ENCODE data around the gene INO80B. TPM values are rescaled to one million over a fixed set of nuclear protein-coding genes. Genes with fewer than 3 reads are reported as not detected.

Gene INO80B
- total and polyA plus RNA-seq, 2 donors (not counting 1 experiment from before 2014, with no cell fraction given) = 30.4 to 78.6 TPM

DNA sequence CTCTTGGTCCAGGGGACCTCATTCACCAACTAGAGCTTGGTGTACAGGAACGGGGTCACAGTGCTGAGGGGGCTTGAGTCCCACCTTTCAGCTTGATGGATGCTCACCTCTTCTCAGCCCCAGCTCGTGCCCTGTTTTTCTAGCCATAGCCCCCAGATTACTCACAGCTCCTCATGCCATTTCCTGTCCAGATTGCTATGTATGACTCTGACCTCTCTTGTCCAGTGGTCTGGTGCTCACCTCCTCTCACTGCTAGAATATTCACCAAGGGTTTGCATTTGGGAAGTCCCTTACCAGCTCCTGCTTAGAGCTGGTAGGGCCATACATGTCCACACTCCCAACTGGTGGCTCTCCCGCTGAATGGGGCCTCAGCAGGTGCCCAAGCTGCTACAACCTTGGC is 38.7 kb downstream of the INO80B start:
- Histone ChIP-seq H3K27ac (ENCODE audit: low read length in 2 of 2) (no peak overlapping the region), H3K36me3 (replicated peaks in 1 of 2; ENCODE audit: control extremely low read depth in 1 of 2, control insufficient read depth in 1 of 2, extremely low read depth in 1 of 2, insufficient read depth in 2 of 2, low read length in 1 of 2) (peaks cover 0 to 53% of the 10 kb centered on the region in 2 experiments), H3K9me3 (ENCODE audit: control extremely low read depth in 1 of 3, control insufficient read depth in 2 of 3, insufficient read depth in 1 of 3, low read length in 2 of 3) (peaks cover 0 to 8% (median 0%) of the 10 kb centered on the region in 3 donors), H3K4me3 (ENCODE audit: control extremely low read depth in 1 of 5, extremely low read depth in 1 of 5, insufficient read depth in 1 of 5, low read depth in 2 of 5, low read length in 4 of 5) (no peak overlapping the region), H3K27me3 (replicated peaks in 1 of 4; ENCODE audit: control extremely low read depth in 1 of 4, control insufficient read depth in 3 of 4, insufficient read depth in 4 of 4, low read length in 3 of 4) (peaks cover 0 to 16% (median 7%) of the 10 kb centered on the region in 4 experiments), H3K79me2 (ENCODE audit: control insufficient read depth, insufficient read depth, low read length) (peaks cover 4% of the 10 kb centered on the region), H3K4me2 (replicated peaks; ENCODE audit: low read depth, low read length, poor library complexity, severe bottlenecking) (no peak overlapping the region), H3K4me1 (ENCODE audit: control insufficient read depth in 2 of 2, insufficient read depth in 2 of 2, low read length in 2 of 2) (peaks cover 11 to 12% of the 10 kb centered on the region in 2 donors), H2AFZ (ENCODE audit: insufficient read depth, low read depth, low read length, poor library complexity, severe bottlenecking) (no peak overlapping the region), H4K20me1 (ENCODE audit: control insufficient read depth, insufficient read depth, low read length, poor library complexity, severe bottlenecking) (peaks cover 10% of the 10 kb centered on the region), H3K9ac (ENCODE audit: low read length) (no peak overlapping the region)
- no peak for TF ChIP-seq EZH2 (IDR thresholded peaks at IDR 0.05; ENCODE audit: borderline replicate concordance, insufficient read depth, low read depth, low read length, poor library complexity, severe bottlenecking)
- TF ChIP-seq, protein P1, sequence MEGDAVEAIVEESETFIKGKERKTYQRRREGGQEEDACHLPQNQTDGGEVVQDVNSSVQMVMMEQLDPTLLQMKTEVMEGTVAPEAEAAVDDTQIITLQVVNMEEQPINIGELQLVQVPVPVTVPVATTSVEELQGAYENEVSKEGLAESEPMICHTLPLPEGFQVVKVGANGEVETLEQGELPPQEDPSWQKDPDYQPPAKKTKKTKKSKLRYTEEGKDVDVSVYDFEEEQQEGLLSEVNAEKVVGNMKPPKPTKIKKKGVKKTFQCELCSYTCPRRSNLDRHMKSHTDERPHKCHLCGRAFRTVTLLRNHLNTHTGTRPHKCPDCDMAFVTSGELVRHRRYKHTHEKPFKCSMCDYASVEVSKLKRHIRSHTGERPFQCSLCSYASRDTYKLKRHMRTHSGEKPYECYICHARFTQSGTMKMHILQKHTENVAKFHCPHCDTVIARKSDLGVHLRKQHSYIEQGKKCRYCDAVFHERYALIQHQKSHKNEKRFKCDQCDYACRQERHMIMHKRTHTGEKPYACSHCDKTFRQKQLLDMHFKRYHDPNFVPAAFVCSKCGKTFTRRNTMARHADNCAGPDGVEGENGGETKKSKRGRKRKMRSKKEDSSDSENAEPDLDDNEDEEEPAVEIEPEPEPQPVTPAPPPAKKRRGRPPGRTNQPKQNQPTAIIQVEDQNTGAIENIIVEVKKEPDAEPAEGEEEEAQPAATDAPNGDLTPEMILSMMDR (IDR thresholded peaks at IDR 0.05) = no peak
- no peak overlapping the region for H3K27ac Mint-ChIP-seq
- no peak for DNase-seq
- CTCF ChIA-PET = interaction anchor here (1.9 to 2.9 kb wide), 2 partner anchors 10 to 94 kb away, joined by 5 to 8 read pairs; no protein-coding TSS in a partner anchor
- WGBS (ENCODE audit: insufficient coverage) = 100% methylated on average over 3 of the region's 3 CpGs
- H3K4me3 Mint-ChIP-seq = no peak overlapping the region
- no peak for ATAC-seq (ENCODE audit: low read depth)
- intact Hi-C loops (cut with micrococcal nuclease) = no loop called here
- H3K9me3 Mint-ChIP-seq (ENCODE audit: insufficient read depth) = no peaks in the 10 kb centered on the region
- peaks cover 11% of the 10 kb centered on the region for H3K4me1 Mint-ChIP-seq
- POLR2A ChIA-PET = no interaction called here
- peaks cover 10% of the 10 kb centered on the region for H3K27me3 Mint-ChIP-seq

DNA sequence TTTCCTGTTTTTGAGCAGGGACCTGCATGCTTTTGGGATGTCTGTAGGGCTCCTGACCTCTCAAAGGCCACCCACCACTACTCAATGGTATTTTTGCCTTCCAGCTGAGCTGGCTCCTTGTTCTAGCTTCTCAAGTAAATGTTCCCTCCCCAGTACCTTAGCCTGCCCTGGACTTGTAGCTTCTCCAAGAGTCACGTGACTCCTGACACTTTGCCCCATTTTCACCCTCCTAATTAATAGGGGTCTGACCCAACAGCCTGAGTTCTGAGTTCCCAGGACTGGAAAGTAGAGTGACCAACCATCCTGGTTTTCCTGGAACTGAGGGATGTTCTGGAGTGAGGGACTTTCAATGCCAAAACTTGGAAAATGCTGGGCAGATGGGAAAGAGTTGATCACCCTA is 40.6 kb downstream of the INO80B start:
- intact Hi-C loops (cut with micrococcal nuclease) = loop anchor here (5.0 kb wide), 1 partner anchor 37 kb away; no protein-coding TSS in a partner anchor

More for the DNA sequence above, 40.6 kb downstream of the INO80B start:
- Mint-ChIP-seq H3K4me3 (no peak overlapping the region), H3K9me3 (ENCODE audit: insufficient read depth) (no peaks in the 10 kb centered on the region), H3K27ac (no peak overlapping the region), H3K4me1 (peaks cover 26% of the 10 kb centered on the region), H3K27me3 (peaks cover 22% of the 10 kb centered on the region)
- no peak overlapping the region for H3K4me2 ChIP-seq (replicated peaks; ENCODE audit: low read depth, low read length, poor library complexity, severe bottlenecking)
- peaks cover 0 to 38% of the 10 kb centered on the region in 2 experiments for H3K36me3 ChIP-seq (replicated peaks in 1 of 2; ENCODE audit: control extremely low read depth in 1 of 2, control insufficient read depth in 1 of 2, extremely low read depth in 1 of 2, insufficient read depth in 2 of 2, low read length in 1 of 2)
- peaks cover 0 to 18% (median 0%) of the 10 kb centered on the region in 3 donors for H3K9me3 ChIP-seq (ENCODE audit: control extremely low read depth in 1 of 3, control insufficient read depth in 2 of 3, insufficient read depth in 1 of 3, low read length in 2 of 3)
- peaks cover 28 to 30% of the 10 kb centered on the region in 2 donors for H3K4me1 ChIP-seq (ENCODE audit: control insufficient read depth in 2 of 2, insufficient read depth in 2 of 2, low read length in 2 of 2)
- DNase-seq (no peak), ATAC-seq (ENCODE audit: low read depth) (no peak)
- no peak overlapping the region for H3K9ac ChIP-seq (ENCODE audit: low read length)
- H4K20me1 ChIP-seq (ENCODE audit: control insufficient read depth, insufficient read depth, low read length, poor library complexity, severe bottlenecking) = no peaks in the 10 kb centered on the region
- H3K79me2 ChIP-seq (ENCODE audit: control insufficient read depth, insufficient read depth, low read length) = no peaks in the 10 kb centered on the region
- ChIA-PET POLR2A (no interaction called here), CTCF (interaction anchor here (0.9 to 2.9 kb wide), 4 partner anchors 8 to 160 kb away, joined by 3 to 8 read pairs (median 4); partner anchors contain the start of genes CCDC142 and TTC31)
- no peak overlapping the region for H2AFZ ChIP-seq (ENCODE audit: insufficient read depth, low read depth, low read length, poor library complexity, severe bottlenecking)
- no peak overlapping the region for H3K27ac ChIP-seq (ENCODE audit: low read length in 2 of 2)
- WGBS (ENCODE audit: insufficient coverage) = no CpG with 5 or more reads among the region's 1 CpG
- TF ChIP-seq, protein P1 (IDR thresholded peaks at IDR 0.05) = no peak
- TF ChIP-seq EZH2 (IDR thresholded peaks at IDR 0.05; ENCODE audit: borderline replicate concordance, insufficient read depth, low read depth, low read length, poor library complexity, severe bottlenecking) = no peak
- peaks cover 0 to 35% (median 22%) of the 10 kb centered on the region in 4 experiments for H3K27me3 ChIP-seq (replicated peaks in 1 of 4; ENCODE audit: control extremely low read depth in 1 of 4, control insufficient read depth in 3 of 4, insufficient read depth in 4 of 4, low read length in 3 of 4)
- no peak overlapping the region for H3K4me3 ChIP-seq (ENCODE audit: control extremely low read depth in 1 of 5, extremely low read depth in 1 of 5, insufficient read depth in 1 of 5, low read depth in 2 of 5, low read length in 4 of 5)

Measured in B cell (primary cell).